ENCODE data around the gene NKD2.

- TF ChIP-seq CTCF (conservative IDR thresholded peaks at IDR 0.05), result no peak
- TF ChIP-seq ZFX (IDR thresholded peaks at IDR 0.05), result no peak
Observed at GRCh38 chr5:994272-994607, 14.4 kb upstream of the NKD2 start.

All from C4-2B (cell line).